Measurements from ENCODE around the gene METTL17.

The METTL17 gene

GRCh38 chr14:20969336-20969735, 20.4 kb upstream of the METTL17 start:
- DNase-seq: no peak
- Histone ChIP-seq H3K27me3 (replicated peaks) (no peaks in the 10 kb centered on the region), H3K36me3 (replicated peaks) (no peaks in the 10 kb centered on the region), H3K4me3 (ENCODE audit: low read depth, low read length) (no peak overlapping the region), H3K27ac (no peak overlapping the region)
- no peak for TF ChIP-seq CTCF (IDR thresholded peaks at IDR 0.05; ENCODE audit: low read depth, low read length, missing control alignments)
- in situ Hi-C loops (cut with HindIII; ENCODE audit: low pct_ligation_motif_present, low sequenced_read_pairs): no loop called here

GRCh38 chr14:20970647-20970982, 19.2 kb upstream of the METTL17 start:
- no peaks in the 10 kb centered on the region for H3K27me3 ChIP-seq (replicated peaks)
- no peak for DNase-seq
- no peaks in the 10 kb centered on the region for H3K36me3 ChIP-seq (replicated peaks)
- in situ Hi-C loops (cut with HindIII; ENCODE audit: low pct_ligation_motif_present, low sequenced_read_pairs): no loop called here
- peak overlapping the region; percentile 68 for H3K4me3 ChIP-seq (ENCODE audit: low read depth, low read length)
- no peak overlapping the region for H3K27ac ChIP-seq
- TF ChIP-seq CTCF (IDR thresholded peaks at IDR 0.05; ENCODE audit: low read depth, low read length, missing control alignments): no peak

GRCh38 chr14:20970983-20971704, 18.6 kb upstream of the METTL17 start:
- DNase-seq: peak; percentile 70
- Histone ChIP-seq H3K27ac (no peak overlapping the region), H3K27me3 (replicated peaks) (no peaks in the 10 kb centered on the region), H3K4me3 (ENCODE audit: low read depth, low read length) (peak overlapping the region; percentile 68), H3K36me3 (replicated peaks) (no peaks in the 10 kb centered on the region)
- in situ Hi-C loops (cut with HindIII; ENCODE audit: low pct_ligation_motif_present, low sequenced_read_pairs): no loop called here
- TF ChIP-seq CTCF (IDR thresholded peaks at IDR 0.05; ENCODE audit: low read depth, low read length, missing control alignments): peak; percentile 99

- in situ Hi-C loops (cut with HindIII; ENCODE audit: low pct_ligation_motif_present, low sequenced_read_pairs): no loop called here
- Histone ChIP-seq H3K27me3 (replicated peaks) (no peaks in the 10 kb centered on the region), H3K36me3 (replicated peaks) (no peaks in the 10 kb centered on the region), H3K27ac (no peak overlapping the region), H3K4me3 (ENCODE audit: low read depth, low read length) (peak overlapping the region; percentile 68)
- no peak for DNase-seq
- no peak for TF ChIP-seq CTCF (IDR thresholded peaks at IDR 0.05; ENCODE audit: low read depth, low read length, missing control alignments)
Observed at GRCh38 chr14:20971705-20972021, 18.1 kb upstream of the METTL17 start.

GRCh38 chr14:20973501-20973900, 16.3 kb upstream of the METTL17 start:
- Histone ChIP-seq H3K36me3 (replicated peaks) (no peaks in the 10 kb centered on the region), H3K4me3 (ENCODE audit: low read depth, low read length) (no peak overlapping the region), H3K27ac (no peak overlapping the region), H3K27me3 (replicated peaks) (no peaks in the 10 kb centered on the region)
- DNase-seq: no peak
- in situ Hi-C loops (cut with HindIII; ENCODE audit: low pct_ligation_motif_present, low sequenced_read_pairs): no loop called here
- no peak for TF ChIP-seq CTCF (IDR thresholded peaks at IDR 0.05; ENCODE audit: low read depth, low read length, missing control alignments)

GRCh38 chr14:20976291-20976690, 13.5 kb upstream of the METTL17 start:
- in situ Hi-C loops (cut with HindIII; ENCODE audit: low pct_ligation_motif_present, low sequenced_read_pairs): no loop called here

More at GRCh38 chr14:20976291-20976690, 13.5 kb upstream of the METTL17 start:
- no peak for DNase-seq
- Histone ChIP-seq H3K36me3 (replicated peaks) (no peaks in the 10 kb centered on the region), H3K4me3 (ENCODE audit: low read depth, low read length) (no peak overlapping the region), H3K27ac (no peak overlapping the region), H3K27me3 (replicated peaks) (no peaks in the 10 kb centered on the region)
- TF ChIP-seq CTCF (IDR thresholded peaks at IDR 0.05; ENCODE audit: low read depth, low read length, missing control alignments): no peak

All from brain microvascular endothelial cell (primary cell).